OCI-LY3 (cell line): ENCODE results near the gene C12orf50.
"Not testable (repeated sequence)": the region's sequence is repeated elsewhere in the genome, so short reads cannot be mapped to it uniquely, and the experiment has no call there.

Source experiments
- H2AFZ ChIP-seq: fragments of 200-600, 300-600 bp; shearing (Covaris generic); 2 replicates; pipeline ENCODE4 v1.6.0; 2014; ENCODE audit warnings: antibody characterized with exemption, low read depth, low read length
- H3K27ac ChIP-seq: fragments of 200-600, 300-600 bp; sonication (generic); 2 replicates; pipeline ENCODE4 v1.5.1; 2014; ENCODE audit warnings: mild to moderate bottlenecking, low read length, moderate library complexity, mixed read lengths
- H3K27me3 ChIP-seq: fragments of 200-600, 300-600 bp; sonication (generic); 2 replicates; pipeline ENCODE4 v1.6.1; 2014; ENCODE audit warnings: low read depth, low read length, mixed read lengths
- H3K36me3 ChIP-seq: fragments of 200-600, 300-600 bp; sonication (generic); replicated peaks from 2 replicates; pipeline ENCODE3; 2014; ENCODE audit warnings: low read depth, low read length, mixed read lengths
- H3K4me1 ChIP-seq: fragments of 300-600, 200-600 bp; sonication (generic); 2 replicates; pipeline ENCODE4 v1.6.1; 2014; ENCODE audit warnings: low read length, mixed read lengths
- H3K4me2 ChIP-seq: fragments of 200-600, 300-600 bp; sonication (generic); 2 replicates; pipeline ENCODE4 v1.6.1; 2014; ENCODE audit warnings: low read length, mixed read lengths
- H3K4me3 ChIP-seq: fragments of 300-600, 200-600 bp; sonication (generic); 2 replicates; pipeline ENCODE4 v1.5.1; 2014; ENCODE audit warnings: antibody characterized with exemption, mild to moderate bottlenecking, low read length, moderate library complexity
- H3K79me2 ChIP-seq: fragments of 300-600, 200-600 bp; shearing (Covaris generic); 2 replicates; pipeline ENCODE4 v1.6.1; 2014; ENCODE audit warnings: mild to moderate bottlenecking, low read length, mixed read lengths
- H3K9ac ChIP-seq: fragments of 300-600, 200-600 bp; shearing (Covaris generic); 2 replicates; pipeline ENCODE4 v1.6.0; 2014; ENCODE audit warnings: mild to moderate bottlenecking, low read length, moderate library complexity
- H3K9me3 ChIP-seq: fragments of 200-600, 300-600 bp; shearing (Covaris generic); 2 replicates; pipeline ENCODE4 v1.6.1; 2014; ENCODE audit warnings: low read length, mixed read lengths; ENCODE audit not compliant: insufficient read depth
- H4K20me1 ChIP-seq: fragments of 200-600, 300-600 bp; sonication (generic); 2 replicates; pipeline ENCODE4 v1.6.1; 2016; ENCODE audit warnings: low read length, mixed read lengths; ENCODE audit not compliant: insufficient read depth
- EZH2phosphoT487 ChIP-seq: fragments of 200-600 bp; shearing (Covaris generic); IDR thresholded peaks from 2 replicates; pipeline ENCODE4 v1.6.1; 2018; ENCODE audit warnings: antibody characterized with exemption, mixed run types, low read depth
- TF ChIP-seq, protein P1 (sequence below): fragments of 200-600, 300-600 bp; sonication (generic); IDR thresholded peaks from 2 replicates; pipeline ENCODE4 v1.5.1; 2014; ENCODE audit warnings: antibody characterized with exemption, low read length, low read depth

C12orf50 gene

DNA sequence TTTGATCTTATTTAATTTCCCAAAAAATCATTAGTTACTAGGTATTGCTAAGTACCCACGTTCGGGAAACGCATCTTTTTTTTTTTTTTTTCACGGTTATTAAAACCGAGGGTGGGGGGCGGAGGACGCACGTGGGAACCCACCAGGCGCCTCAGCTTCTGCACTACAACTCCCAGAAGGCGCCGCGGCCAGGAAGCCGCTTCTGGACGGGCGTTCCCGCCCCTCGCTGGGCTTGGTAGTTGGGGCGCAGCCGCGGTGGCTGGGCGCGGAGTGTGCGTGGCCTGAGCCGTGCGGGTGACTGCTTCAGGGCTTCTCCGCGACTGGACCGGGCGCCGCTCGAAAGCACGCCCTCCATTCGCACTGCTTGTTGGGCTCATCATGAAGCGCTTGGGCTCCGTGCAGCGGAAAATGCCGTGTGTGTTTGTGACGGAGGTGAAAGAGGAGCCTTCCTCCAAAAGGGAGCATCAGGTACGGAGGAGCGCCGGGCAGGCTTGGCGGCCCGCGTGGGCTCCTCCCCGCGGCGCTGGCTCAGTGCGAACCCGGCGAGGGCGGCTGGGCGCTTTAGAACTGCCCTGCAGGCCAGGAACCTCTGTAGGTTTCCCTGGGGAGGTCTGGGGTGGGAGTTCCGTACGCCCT is 6.2 kb upstream of the C12orf50 start:
- Histone ChIP-seq H3K4me2 (peak overlapping the region; percentile 82), H4K20me1 (peaks cover 20% of the 10 kb centered on the region), H3K79me2 (peaks cover 51% of the 10 kb centered on the region), H3K9ac (peak overlapping the region; percentile 88), H3K27me3 (no peaks in the 10 kb centered on the region), H3K4me3 (peak overlapping the region; percentile 87), H3K4me1 (peaks cover 19% of the 10 kb centered on the region; the same call in 1 of the 2 replicates), H3K36me3 (peaks cover 9% of the 10 kb centered on the region), H3K9me3 (no peaks in the 10 kb centered on the region), H2AFZ (peak overlapping the region; percentile 97), H3K27ac (peak overlapping the region; percentile 37)
- TF ChIP-seq, protein P1, sequence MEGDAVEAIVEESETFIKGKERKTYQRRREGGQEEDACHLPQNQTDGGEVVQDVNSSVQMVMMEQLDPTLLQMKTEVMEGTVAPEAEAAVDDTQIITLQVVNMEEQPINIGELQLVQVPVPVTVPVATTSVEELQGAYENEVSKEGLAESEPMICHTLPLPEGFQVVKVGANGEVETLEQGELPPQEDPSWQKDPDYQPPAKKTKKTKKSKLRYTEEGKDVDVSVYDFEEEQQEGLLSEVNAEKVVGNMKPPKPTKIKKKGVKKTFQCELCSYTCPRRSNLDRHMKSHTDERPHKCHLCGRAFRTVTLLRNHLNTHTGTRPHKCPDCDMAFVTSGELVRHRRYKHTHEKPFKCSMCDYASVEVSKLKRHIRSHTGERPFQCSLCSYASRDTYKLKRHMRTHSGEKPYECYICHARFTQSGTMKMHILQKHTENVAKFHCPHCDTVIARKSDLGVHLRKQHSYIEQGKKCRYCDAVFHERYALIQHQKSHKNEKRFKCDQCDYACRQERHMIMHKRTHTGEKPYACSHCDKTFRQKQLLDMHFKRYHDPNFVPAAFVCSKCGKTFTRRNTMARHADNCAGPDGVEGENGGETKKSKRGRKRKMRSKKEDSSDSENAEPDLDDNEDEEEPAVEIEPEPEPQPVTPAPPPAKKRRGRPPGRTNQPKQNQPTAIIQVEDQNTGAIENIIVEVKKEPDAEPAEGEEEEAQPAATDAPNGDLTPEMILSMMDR, result no peak
- no peak for TF ChIP-seq EZH2phosphoT487

DNA sequence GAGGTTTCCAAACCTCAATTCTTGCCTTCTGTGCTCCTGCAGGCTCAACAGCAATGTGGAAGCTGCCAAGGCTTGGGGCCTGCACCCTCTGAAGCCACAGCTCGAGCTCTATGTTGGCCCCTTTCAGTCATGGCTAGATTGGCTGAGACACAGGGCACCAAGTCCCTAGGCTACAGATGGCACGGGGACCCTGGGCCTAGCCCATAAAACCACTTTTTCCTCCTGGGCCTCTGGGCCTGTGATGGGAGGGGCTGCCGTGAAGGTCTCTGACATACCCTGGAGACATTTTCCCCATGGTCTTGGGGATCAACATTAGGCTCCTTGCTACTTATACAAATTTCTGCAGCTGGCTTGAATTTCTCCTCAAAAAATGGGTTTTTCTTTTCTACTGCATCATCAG is 2.0 kb upstream of the C12orf50 start:
- H3K4me2 ChIP-seq, H3K27ac ChIP-seq, H3K4me3 ChIP-seq, H3K9me3 ChIP-seq, H3K9ac ChIP-seq, H3K4me1 ChIP-seq, H3K27me3 ChIP-seq, H2AFZ ChIP-seq, H3K79me2 ChIP-seq, H4K20me1 ChIP-seq, H3K36me3 ChIP-seq: not testable (repeated sequence)

DNA sequence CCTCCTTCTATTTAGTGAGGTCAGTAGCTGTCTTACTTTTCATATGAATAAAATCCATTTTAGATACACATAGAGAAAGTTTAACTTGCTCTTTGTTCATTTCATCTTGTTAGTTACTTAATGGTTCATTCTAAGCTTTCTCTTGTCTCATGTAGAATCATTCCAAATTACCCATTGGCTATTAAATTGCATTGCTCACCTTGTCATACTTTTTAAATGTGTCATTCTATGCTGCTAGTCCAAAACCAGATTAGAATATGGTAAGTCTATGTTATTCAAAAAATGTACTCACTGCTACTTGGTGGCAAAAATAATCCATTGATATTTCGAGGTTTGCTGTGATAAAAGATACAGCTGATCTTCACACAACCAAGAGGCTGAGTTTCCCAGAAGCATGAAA is 3.0 kb downstream of the C12orf50 start:
- H3K36me3 ChIP-seq, result no peaks in the 10 kb centered on the region
- no peaks in the 10 kb centered on the region for H4K20me1 ChIP-seq
- no peaks in the 10 kb centered on the region for H3K4me1 ChIP-seq
- no peak for TF ChIP-seq EZH2phosphoT487
- TF ChIP-seq, protein P1, result no peak
- no peak overlapping the region for H2AFZ ChIP-seq
- no peak overlapping the region for H3K27ac ChIP-seq
- H3K4me2 ChIP-seq, result no peak overlapping the region
- H3K27me3 ChIP-seq, result no peaks in the 10 kb centered on the region
- no peak overlapping the region for H3K4me3 ChIP-seq
- H3K9ac ChIP-seq, result no peak overlapping the region
- no peaks in the 10 kb centered on the region for H3K9me3 ChIP-seq
- no peaks in the 10 kb centered on the region for H3K79me2 ChIP-seq

DNA sequence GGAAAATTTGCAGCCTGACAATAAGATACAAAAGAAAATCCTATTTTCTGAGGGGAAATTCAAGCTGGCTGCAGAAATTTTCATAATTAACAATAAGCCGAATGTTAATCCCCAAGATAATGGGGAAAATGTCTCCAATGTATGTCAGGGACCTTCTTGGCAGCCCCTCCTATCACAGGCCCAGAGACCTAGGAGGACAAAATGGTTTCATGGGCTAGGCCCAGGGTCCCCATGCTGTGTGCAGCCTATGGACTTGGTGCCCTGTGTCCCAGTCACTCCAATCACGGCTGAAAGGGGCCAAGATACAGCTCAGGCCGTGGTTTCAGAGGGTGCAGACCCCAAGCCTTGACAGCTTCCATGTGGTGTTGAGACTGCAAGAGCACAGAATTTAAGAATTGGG is 11.2 kb downstream of the C12orf50 start:
- H3K4me1 ChIP-seq, result no peaks in the 10 kb centered on the region
- H3K4me3 ChIP-seq, result no peak overlapping the region
- H3K9me3 ChIP-seq, result no peaks in the 10 kb centered on the region
- no peak overlapping the region for H2AFZ ChIP-seq
- no peaks in the 10 kb centered on the region for H3K27me3 ChIP-seq
- H3K9ac ChIP-seq, result no peak overlapping the region
- H3K36me3 ChIP-seq, result no peaks in the 10 kb centered on the region
- TF ChIP-seq, protein P1, result no peak
- no peak for TF ChIP-seq EZH2phosphoT487
- H3K4me2 ChIP-seq, result no peak overlapping the region
- H4K20me1 ChIP-seq, result no peaks in the 10 kb centered on the region
- H3K27ac ChIP-seq, result no peak overlapping the region
- no peaks in the 10 kb centered on the region for H3K79me2 ChIP-seq
